Measurements from ENCODE around the gene NOL3. TPM values are rescaled to one million over a fixed set of nuclear protein-coding genes. Genes with fewer than 3 reads are reported as not detected.

The NOL3 gene
- total and polyA plus RNA-seq, 2 of the 13 experiments (the other 11 are each of a cell fraction or from before 2014, with no cell fraction given) = 5.7 to 20.5 TPM

DNA sequence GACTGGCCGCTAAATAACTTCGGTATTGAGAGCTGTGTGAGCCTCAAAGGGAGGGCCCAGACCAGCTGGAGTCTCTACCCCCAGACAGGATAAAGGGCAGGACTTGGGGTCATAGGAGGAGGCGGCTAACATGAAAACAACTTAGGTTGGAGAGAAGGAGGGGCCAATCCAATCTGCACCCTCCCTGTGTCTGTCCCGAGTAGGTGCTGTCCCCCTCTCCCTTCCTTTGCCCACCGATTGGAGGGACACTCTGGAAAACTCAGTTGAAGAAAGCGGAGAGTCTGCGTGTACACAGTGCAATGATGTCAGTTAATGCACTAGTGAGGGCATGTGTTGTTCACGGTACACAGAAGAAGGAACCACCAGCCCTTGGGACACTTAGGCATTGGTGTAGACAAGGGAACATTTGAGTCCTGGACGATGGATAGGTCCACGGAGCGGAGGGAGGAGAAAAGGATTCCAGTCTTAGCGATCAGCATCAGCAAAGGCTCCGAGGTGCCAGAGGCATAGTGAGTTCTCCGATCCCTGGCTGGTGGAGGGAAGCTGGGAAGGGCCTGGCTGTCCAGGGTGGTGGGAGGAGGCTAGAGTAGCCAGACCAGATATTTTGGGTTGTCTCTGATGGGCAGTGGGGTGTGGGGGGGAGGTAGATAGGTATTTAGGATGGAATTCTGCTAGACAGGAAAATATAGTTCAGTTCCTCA, 761 bp downstream of the NOL3 start (continued):
- TF ChIP-seq, protein P1, sequence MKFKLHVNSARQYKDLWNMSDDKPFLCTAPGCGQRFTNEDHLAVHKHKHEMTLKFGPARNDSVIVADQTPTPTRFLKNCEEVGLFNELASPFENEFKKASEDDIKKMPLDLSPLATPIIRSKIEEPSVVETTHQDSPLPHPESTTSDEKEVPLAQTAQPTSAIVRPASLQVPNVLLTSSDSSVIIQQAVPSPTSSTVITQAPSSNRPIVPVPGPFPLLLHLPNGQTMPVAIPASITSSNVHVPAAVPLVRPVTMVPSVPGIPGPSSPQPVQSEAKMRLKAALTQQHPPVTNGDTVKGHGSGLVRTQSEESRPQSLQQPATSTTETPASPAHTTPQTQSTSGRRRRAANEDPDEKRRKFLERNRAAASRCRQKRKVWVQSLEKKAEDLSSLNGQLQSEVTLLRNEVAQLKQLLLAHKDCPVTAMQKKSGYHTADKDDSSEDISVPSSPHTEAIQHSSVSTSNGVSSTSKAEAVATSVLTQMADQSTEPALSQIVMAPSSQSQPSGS (CRISPR knock-in tag; IDR thresholded peaks at IDR 0.05) = 0 out of 2 replicates have a peak, but pooled peaks have one; percentile 35
- peak; percentile 82 for TF ChIP-seq ZNF501 (CRISPR knock-in tag; IDR thresholded peaks at IDR 0.05)
- TF ChIP-seq ZMYM4 (CRISPR knock-in tag; IDR thresholded peaks at IDR 0.05) = 0 out of 2 replicates have a peak, but pooled peaks have one; percentile 21
- 0 out of 2 replicates have a peak, but pooled peaks have one; percentile 22 for TF ChIP-seq KAT7 (CRISPR knock-in tag; IDR thresholded peaks at IDR 0.05; ENCODE audit: borderline replicate concordance)
- TF ChIP-seq, protein P2, sequence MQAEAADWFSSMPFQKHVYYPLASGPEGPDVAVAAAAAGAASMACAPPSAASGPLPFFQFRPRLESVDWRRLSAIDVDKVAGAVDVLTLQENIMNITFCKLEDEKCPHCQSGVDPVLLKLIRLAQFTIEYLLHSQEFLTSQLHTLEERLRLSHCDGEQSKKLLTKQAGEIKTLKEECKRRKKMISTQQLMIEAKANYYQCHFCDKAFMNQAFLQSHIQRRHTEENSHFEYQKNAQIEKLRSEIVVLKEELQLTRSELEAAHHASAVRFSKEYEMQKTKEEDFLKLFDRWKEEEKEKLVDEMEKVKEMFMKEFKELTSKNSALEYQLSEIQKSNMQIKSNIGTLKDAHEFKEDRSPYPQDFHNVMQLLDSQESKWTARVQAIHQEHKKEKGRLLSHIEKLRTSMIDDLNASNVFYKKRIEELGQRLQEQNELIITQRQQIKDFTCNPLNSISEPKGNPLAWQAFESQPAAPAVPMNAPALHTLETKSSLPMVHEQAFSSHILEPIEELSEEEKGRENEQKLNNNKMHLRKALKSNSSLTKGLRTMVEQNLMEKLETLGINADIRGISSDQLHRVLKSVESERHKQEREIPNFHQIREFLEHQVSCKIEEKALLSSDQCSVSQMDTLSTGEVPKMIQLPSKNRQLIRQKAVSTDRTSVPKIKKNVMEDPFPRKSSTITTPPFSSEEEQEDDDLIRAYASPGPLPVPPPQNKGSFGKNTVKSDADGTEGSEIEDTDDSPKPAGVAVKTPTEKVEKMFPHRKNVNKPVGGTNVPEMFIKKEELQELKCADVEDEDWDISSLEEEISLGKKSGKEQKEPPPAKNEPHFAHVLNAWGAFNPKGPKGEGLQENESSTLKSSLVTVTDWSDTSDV (CRISPR knock-in tag; IDR thresholded peaks at IDR 0.05) = no peak
- TF ChIP-seq, protein P3, sequence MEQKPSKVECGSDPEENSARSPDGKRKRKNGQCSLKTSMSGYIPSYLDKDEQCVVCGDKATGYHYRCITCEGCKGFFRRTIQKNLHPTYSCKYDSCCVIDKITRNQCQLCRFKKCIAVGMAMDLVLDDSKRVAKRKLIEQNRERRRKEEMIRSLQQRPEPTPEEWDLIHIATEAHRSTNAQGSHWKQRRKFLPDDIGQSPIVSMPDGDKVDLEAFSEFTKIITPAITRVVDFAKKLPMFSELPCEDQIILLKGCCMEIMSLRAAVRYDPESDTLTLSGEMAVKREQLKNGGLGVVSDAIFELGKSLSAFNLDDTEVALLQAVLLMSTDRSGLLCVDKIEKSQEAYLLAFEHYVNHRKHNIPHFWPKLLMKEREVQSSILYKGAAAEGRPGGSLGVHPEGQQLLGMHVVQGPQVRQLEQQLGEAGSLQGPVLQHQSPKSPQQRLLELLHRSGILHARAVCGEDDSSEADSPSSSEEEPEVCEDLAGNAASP (CRISPR knock-in tag; IDR thresholded peaks at IDR 0.05; ENCODE audit: borderline replicate concordance) = 0 out of 2 replicates have a peak, but pooled peaks have one; percentile 1
- peak; percentile 82; the same call in 1 of the 2 replicates for TF ChIP-seq ZNF589 (CRISPR knock-in tag; conservative IDR thresholded peaks at IDR 0.05)
- no peak for TF ChIP-seq SOX6 (IDR thresholded peaks at IDR 0.05)
- no peak for TF ChIP-seq SOX6 (CRISPR knock-in tag; IDR thresholded peaks at IDR 0.05)
- TF ChIP-seq SNAPC2 (CRISPR knock-in tag; IDR thresholded peaks at IDR 0.05) = peak; percentile 69; the same call in 1 of the 2 replicates
- TF ChIP-seq, protein P4, sequence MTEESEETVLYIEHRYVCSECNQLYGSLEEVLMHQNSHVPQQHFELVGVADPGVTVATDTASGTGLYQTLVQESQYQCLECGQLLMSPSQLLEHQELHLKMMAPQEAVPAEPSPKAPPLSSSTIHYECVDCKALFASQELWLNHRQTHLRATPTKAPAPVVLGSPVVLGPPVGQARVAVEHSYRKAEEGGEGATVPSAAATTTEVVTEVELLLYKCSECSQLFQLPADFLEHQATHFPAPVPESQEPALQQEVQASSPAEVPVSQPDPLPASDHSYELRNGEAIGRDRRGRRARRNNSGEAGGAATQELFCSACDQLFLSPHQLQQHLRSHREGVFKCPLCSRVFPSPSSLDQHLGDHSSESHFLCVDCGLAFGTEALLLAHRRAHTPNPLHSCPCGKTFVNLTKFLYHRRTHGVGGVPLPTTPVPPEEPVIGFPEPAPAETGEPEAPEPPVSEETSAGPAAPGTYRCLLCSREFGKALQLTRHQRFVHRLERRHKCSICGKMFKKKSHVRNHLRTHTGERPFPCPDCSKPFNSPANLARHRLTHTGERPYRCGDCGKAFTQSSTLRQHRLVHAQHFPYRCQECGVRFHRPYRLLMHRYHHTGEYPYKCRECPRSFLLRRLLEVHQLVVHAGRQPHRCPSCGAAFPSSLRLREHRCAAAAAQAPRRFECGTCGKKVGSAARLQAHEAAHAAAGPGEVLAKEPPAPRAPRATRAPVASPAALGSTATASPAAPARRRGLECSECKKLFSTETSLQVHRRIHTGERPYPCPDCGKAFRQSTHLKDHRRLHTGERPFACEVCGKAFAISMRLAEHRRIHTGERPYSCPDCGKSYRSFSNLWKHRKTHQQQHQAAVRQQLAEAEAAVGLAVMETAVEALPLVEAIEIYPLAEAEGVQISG (CRISPR knock-in tag; IDR thresholded peaks at IDR 0.05) = peak; percentile 33
- no peak; the same call in 1 of the 2 replicates for TF ChIP-seq ERF (CRISPR knock-in tag; IDR thresholded peaks at IDR 0.05)
- no peak; the same call in 1 of the 2 replicates for TF ChIP-seq SAFB2 (CRISPR knock-in tag; IDR thresholded peaks at IDR 0.05; ENCODE audit: borderline replicate concordance, low read depth)
- TF ChIP-seq, protein P5, sequence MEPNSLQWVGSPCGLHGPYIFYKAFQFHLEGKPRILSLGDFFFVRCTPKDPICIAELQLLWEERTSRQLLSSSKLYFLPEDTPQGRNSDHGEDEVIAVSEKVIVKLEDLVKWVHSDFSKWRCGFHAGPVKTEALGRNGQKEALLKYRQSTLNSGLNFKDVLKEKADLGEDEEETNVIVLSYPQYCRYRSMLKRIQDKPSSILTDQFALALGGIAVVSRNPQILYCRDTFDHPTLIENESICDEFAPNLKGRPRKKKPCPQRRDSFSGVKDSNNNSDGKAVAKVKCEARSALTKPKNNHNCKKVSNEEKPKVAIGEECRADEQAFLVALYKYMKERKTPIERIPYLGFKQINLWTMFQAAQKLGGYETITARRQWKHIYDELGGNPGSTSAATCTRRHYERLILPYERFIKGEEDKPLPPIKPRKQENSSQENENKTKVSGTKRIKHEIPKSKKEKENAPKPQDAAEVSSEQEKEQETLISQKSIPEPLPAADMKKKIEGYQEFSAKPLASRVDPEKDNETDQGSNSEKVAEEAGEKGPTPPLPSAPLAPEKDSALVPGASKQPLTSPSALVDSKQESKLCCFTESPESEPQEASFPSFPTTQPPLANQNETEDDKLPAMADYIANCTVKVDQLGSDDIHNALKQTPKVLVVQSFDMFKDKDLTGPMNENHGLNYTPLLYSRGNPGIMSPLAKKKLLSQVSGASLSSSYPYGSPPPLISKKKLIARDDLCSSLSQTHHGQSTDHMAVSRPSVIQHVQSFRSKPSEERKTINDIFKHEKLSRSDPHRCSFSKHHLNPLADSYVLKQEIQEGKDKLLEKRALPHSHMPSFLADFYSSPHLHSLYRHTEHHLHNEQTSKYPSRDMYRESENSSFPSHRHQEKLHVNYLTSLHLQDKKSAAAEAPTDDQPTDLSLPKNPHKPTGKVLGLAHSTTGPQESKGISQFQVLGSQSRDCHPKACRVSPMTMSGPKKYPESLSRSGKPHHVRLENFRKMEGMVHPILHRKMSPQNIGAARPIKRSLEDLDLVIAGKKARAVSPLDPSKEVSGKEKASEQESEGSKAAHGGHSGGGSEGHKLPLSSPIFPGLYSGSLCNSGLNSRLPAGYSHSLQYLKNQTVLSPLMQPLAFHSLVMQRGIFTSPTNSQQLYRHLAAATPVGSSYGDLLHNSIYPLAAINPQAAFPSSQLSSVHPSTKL (CRISPR knock-in tag; IDR thresholded peaks at IDR 0.05) = peak; percentile 46; the same call in 1 of the 2 replicates
- TF ChIP-seq HDAC2 (CRISPR knock-in tag; IDR thresholded peaks at IDR 0.05) = peak; percentile 51; the same call in 1 of the 2 replicates
